Upper lobe of left lung (tissue), 6 donors: ENCODE results near the gene CACNG7. TPM values are rescaled to one million over a fixed set of nuclear protein-coding genes. Genes with fewer than 3 reads are reported as not detected.

Experiments used
- ATAC-seq, 2 donors: fragments of 200-7000 bp; cut with Tn5 transposase; one replicate each; pipeline ENCODE4 v1.9.1; 2022; ENCODE audit warnings: mild to moderate bottlenecking in 2 of 2, moderate library complexity in 2 of 2; ENCODE audit not compliant: low FRiP score in 2 of 2
- DNase-seq, 2 donors: peaks; one replicate each; pipeline ENCODE4 v3.0.0-alpha.2; 2019 to 2020
- H3K27ac ChIP-seq, 4 donors: fragments of 200-600 bp; sonication (generic); one replicate each; pipeline ENCODE4 v1.5.1; 2016 to 2019
- H3K27me3 ChIP-seq, 4 donors: fragments of 200-600 bp; sonication (generic); one replicate each; pipeline ENCODE4 v1.5.1; 2017 to 2019
- H3K36me3 ChIP-seq, 4 donors: fragments of 200-600 bp; sonication (generic); one replicate each; pipeline ENCODE4 v1.5.1; 2016 to 2019
- H3K4me1 ChIP-seq, 4 donors: fragments of 200-600 bp; sonication (generic); one replicate each; pipeline ENCODE4 v1.5.1; 2018 to 2019
- H3K4me3 ChIP-seq, 4 donors: fragments of 200-600 bp; sonication (generic); one replicate each; pipeline ENCODE4 v1.5.1; 2017 to 2019; ENCODE audit warnings: mild to moderate bottlenecking in 2 of 4, moderate library complexity in 1 of 4
- H3K9me3 ChIP-seq, 4 donors: fragments of 200-600 bp; sonication (generic); one replicate each; pipeline ENCODE4 v1.5.1; 2018 to 2019
- CTCF ChIP-seq, 6 experiments: fragments of 450-650 bp in 4 of 6; fragments of 200-600 bp in 2 of 6; sonication (generic) in 2 of 6; IDR thresholded peaks; one replicate each; pipeline ENCODE4 v1.5.1; 2016 to 2019; ENCODE audit warnings: antibody characterized with exemption in 6 of 6
- EP300 ChIP-seq, 4 donors: sonication (generic); formaldehyde crosslinking; IDR thresholded peaks; one replicate each; pipeline ENCODE4 v1.5.1; 2017; ENCODE audit warnings: antibody characterized with exemption in 4 of 4, control low read depth in 2 of 4
- POLR2A ChIP-seq, 4 donors: fragments of 450-650 bp; IDR thresholded peaks; one replicate each; pipeline ENCODE4 v1.5.1; 2016 to 2017; ENCODE audit warnings: antibody characterized with exemption in 4 of 4, mild to moderate bottlenecking in 2 of 4
- POLR2AphosphoS5 ChIP-seq, 2 donors: sonication (generic); formaldehyde crosslinking; IDR thresholded peaks; one replicate each; pipeline ENCODE4 v1.5.1; 2017; ENCODE audit warnings: antibody characterized with exemption in 2 of 2
- WGBS, 2 donors: methylation state at CpG; one replicate each; pipeline ENCODE4 v1.1.5; 2017 to 2018; 5-methylcytosine and 5-hydroxymethylcytosine counted together
- total RNA-seq, 6 donors: library from RNA; depleted of rRNA in 4 of 6; stranded (reverse); fragments of >200 nt in 4 of 6; gene quantifications; one replicate each; pipeline versions ENCODE4 v1.1.0 to v1.2.1, GENCODE V29; 2016 to 2021
- donor health status: DM: no; HTN: no; CAD: no; lungs with moderate emphysema.
- donor health status: DM: no; HTN: yes; CAD: no; lungs with severe emphysema.

CACNG7 gene
- total RNA-seq, 6 donors from 2014 or later = not detected

DNA sequence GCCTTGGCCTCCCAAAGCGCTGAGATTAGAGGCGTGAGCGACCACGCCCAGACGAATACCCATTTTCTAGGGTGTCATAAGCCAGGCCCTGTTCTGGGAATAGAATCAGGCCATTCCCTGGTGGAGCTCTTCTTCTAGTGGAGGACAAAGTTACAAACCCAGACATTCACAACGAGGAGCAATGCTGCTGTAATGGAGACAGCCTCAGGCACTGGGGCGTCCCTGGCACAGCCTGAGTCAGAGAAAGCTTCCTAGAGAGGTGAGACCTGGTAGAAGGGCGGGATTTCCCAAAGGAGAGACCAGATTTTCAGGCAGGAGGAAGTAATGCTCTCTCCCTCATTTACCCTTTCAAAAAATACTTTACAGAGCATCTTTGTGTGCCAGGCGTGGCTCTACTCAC is 14.4 kb upstream of the CACNG7 start:
- H3K36me3 ChIP-seq = no peaks in the 10 kb centered on the region
- no peak overlapping the region for H3K27ac ChIP-seq
- ATAC-seq (no peak), DNase-seq (no peak)
- no peaks in the 10 kb centered on the region for H3K9me3 ChIP-seq
- WGBS, 2 donors = 80 to 82% methylated on average over 9 of the region's 9 CpGs
- peaks cover 0 to 7% (median 4%) of the 10 kb centered on the region in 4 donors for H3K4me1 ChIP-seq
- no peak overlapping the region for H3K4me3 ChIP-seq
- no peak for TF ChIP-seq CTCF (IDR thresholded peaks at IDR 0.05)
- no peak for TF ChIP-seq EP300 (IDR thresholded peaks at IDR 0.05)
- TF ChIP-seq POLR2AphosphoS5 (IDR thresholded peaks at IDR 0.05) = no peak
- no peak for TF ChIP-seq POLR2A (IDR thresholded peaks at IDR 0.05)
- H3K27me3 ChIP-seq = peaks cover 0 to 13% (median 0%) of the 10 kb centered on the region in 4 donors

DNA sequence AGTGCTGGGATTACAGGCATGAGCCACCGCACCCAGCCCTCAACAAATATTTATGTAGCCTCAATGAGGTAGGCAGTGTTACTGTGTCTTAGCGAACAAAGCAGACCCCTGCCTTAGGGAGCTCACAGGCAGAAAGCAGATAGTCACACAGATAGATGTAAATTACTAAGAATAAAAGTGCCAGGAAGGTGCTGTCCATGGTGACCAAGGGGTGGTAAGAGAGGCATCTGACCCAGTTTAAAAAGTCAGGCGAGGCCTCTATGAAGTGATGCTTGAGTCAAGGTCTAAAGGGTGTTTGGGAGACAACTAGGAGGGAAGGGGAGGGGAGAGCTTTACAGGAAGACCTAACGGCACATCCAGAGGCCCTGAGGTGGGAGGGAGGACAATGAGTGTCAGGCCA is 12.4 kb upstream of the CACNG7 start:
- Histone ChIP-seq H3K36me3 (no peaks in the 10 kb centered on the region), H3K9me3 (no peaks in the 10 kb centered on the region), H3K27ac (no peak overlapping the region), H3K4me3 (no peak overlapping the region), H3K4me1 (no peaks in the 10 kb centered on the region), H3K27me3 (peaks cover 0 to 7% (median 0%) of the 10 kb centered on the region in 4 donors)
- no peak for ATAC-seq
- no peak for TF ChIP-seq POLR2A (IDR thresholded peaks at IDR 0.05)
- TF ChIP-seq POLR2AphosphoS5 (IDR thresholded peaks at IDR 0.05) = no peak
- TF ChIP-seq CTCF (IDR thresholded peaks at IDR 0.05) = no peak
- TF ChIP-seq EP300 (IDR thresholded peaks at IDR 0.05) = no peak
- 45 to 52% methylated on average over 4 of the region's 4 CpGs for WGBS, 2 donors
- DNase-seq = no peak

DNA sequence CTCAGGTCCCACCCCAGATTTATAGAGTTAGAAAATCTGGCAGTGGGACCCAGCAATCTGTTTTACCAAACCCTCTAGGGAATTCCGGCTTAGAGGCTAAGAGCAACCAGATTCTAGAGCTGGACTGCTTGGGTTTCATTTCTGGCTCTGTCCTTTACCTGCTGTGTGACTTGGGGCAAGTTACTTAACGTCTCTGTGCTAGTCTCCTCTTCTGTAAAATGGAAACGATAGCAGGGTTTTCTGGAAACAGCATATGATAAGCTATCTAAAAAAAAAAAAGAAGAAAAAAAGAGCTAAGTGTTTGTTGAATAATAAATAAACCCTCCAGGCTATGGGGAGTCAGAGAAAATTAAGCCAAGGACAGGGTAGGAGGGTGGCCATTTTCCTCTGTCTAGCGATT is 11.6 kb upstream of the CACNG7 start:
- no peak for ATAC-seq
- no peak overlapping the region for H3K27ac ChIP-seq

GRCh38 chr19:53898166-53898565 is 10.9 kb upstream of the CACNG7 start:
- Histone ChIP-seq H3K27ac (no peak overlapping the region), H3K27me3 (peaks cover 0 to 7% (median 0%) of the 10 kb centered on the region in 4 donors), H3K9me3 (no peaks in the 10 kb centered on the region), H3K4me1 (no peaks in the 10 kb centered on the region), H3K4me3 (no peak overlapping the region), H3K36me3 (no peaks in the 10 kb centered on the region)
- DNase-seq (no peak), ATAC-seq (no peak)
- WGBS, 2 donors = 5 to 12% methylated on average over 14 to 16 of the region's 16 CpGs
- TF ChIP-seq POLR2A (IDR thresholded peaks at IDR 0.05) = no peak
- no peak for TF ChIP-seq EP300 (IDR thresholded peaks at IDR 0.05)
- no peak for TF ChIP-seq POLR2AphosphoS5 (IDR thresholded peaks at IDR 0.05)
- TF ChIP-seq CTCF (IDR thresholded peaks at IDR 0.05) = no peak

More for the DNA sequence above, 11.6 kb upstream of the CACNG7 start:
- no peak for DNase-seq
- Histone ChIP-seq H3K27me3 (peaks cover 0 to 7% (median 0%) of the 10 kb centered on the region in 4 donors), H3K4me1 (no peaks in the 10 kb centered on the region), H3K36me3 (no peaks in the 10 kb centered on the region), H3K4me3 (no peak overlapping the region), H3K9me3 (no peaks in the 10 kb centered on the region)
- no peak for TF ChIP-seq CTCF (IDR thresholded peaks at IDR 0.05)
- no peak for TF ChIP-seq EP300 (IDR thresholded peaks at IDR 0.05)
- TF ChIP-seq POLR2A (IDR thresholded peaks at IDR 0.05) = no peak
- TF ChIP-seq POLR2AphosphoS5 (IDR thresholded peaks at IDR 0.05) = no peak
- 55 to 62% methylated on average over 4 of the region's 4 CpGs for WGBS, 2 donors

DNA sequence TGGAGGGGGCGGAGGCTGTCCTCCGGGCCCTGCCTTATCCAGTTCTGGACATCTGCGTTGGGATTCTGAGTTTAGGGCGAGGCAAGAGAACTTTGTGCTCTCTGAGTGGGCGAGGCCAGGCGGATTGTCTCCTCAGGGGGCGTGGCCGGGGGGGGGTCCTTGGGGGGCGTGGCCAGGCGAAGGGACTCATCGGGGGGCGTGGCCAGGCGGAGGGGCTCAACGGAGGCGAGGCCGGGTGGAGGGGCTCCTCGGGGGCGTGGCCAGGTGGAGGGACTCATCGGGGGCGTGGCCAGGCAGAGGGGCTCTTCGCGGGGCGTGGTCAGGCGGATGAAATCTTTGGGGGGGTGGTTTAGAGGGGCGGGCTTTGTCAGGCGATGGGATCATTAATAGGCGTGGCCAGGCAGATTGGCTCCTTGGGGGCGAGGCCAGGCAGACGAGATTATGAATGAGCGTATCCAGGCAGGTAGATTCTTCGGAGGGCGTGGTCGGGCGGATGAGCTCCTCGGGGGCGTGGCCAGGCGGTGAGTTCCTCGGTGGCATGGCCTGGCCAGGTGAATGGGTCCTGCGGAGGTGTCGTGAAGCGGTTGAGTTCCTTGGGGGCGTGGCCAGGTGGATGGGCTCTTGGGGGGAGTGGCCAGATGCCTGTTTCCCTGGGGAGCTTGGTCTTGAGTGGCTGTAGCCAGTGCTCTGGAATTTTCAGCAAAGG is 10.3 kb upstream of the CACNG7 start:
- H3K27me3 ChIP-seq = peaks cover 0 to 7% (median 0%) of the 10 kb centered on the region in 4 donors
- no peak for ATAC-seq
- H3K4me1 ChIP-seq = no peaks in the 10 kb centered on the region

More for the DNA sequence above, 10.3 kb upstream of the CACNG7 start:
- TF ChIP-seq EP300 (IDR thresholded peaks at IDR 0.05) = no peak
- no peak for TF ChIP-seq CTCF (IDR thresholded peaks at IDR 0.05)
- TF ChIP-seq POLR2AphosphoS5 (IDR thresholded peaks at IDR 0.05) = no peak
- TF ChIP-seq POLR2A (IDR thresholded peaks at IDR 0.05) = no peak
- DNase-seq = no peak
- Histone ChIP-seq H3K27ac (no peak overlapping the region), H3K4me3 (no peak overlapping the region), H3K9me3 (no peaks in the 10 kb centered on the region), H3K36me3 (no peaks in the 10 kb centered on the region)
- 5 to 9% methylated on average over 12 to 30 of the region's 42 CpGs for WGBS, 2 donors
